ENCODE measurements around the gene EIF1AY.

The EIF1AY gene

GRCh38 chrY:20571306-20571705 lies 4.3 kb upstream of the EIF1AY start:
- Histone ChIP-seq H4K8ac (ENCODE audit: low read depth, low read length) (no peak overlapping the region), H3K4me2 (ENCODE audit: low read length) (no peak overlapping the region), H3K4ac (ENCODE audit: low read depth, low read length) (no peak overlapping the region), H2BK5ac (ENCODE audit: low read length) (no peak overlapping the region), H4K5ac (ENCODE audit: low read length) (no peak overlapping the region), H2BK15ac (replicated peaks; ENCODE audit: low read depth) (no peak overlapping the region), H2AK5ac (ENCODE audit: low read length) (no peak overlapping the region), H3K4me3 (ENCODE audit: low read length) (no peak overlapping the region), H3K23ac (ENCODE audit: low read length) (no peak overlapping the region), H3K79me1 (ENCODE audit: low read length) (no peaks in the 10 kb centered on the region), H3K79me2 (ENCODE audit: control insufficient read depth, insufficient read depth, low read length) (no peaks in the 10 kb centered on the region), H3K18ac (ENCODE audit: low read length) (no peak overlapping the region), H3K9ac (ENCODE audit: low read length) (no peak overlapping the region), H3K27ac (ENCODE audit: low read depth, low read length) (no peak overlapping the region), H3K56ac (ENCODE audit: low read length) (no peak overlapping the region), H2BK120ac (ENCODE audit: low read depth, low read length) (no peak overlapping the region), H3K4me1 (ENCODE audit: control insufficient read depth, low read depth, low read length) (no peaks in the 10 kb centered on the region), H3K27me3 (ENCODE audit: insufficient read depth, low read length, poor library complexity) (no peaks in the 10 kb centered on the region), H3K36me3 (ENCODE audit: control insufficient read depth, insufficient read depth, low read length) (no peaks in the 10 kb centered on the region)
- no peak for DNase-seq
- WGBS (ENCODE audit: extremely low coverage, insufficient coverage, low lambda C conversion rate), result no CpG with 5 or more reads among the region's 3 CpGs

- no peak overlapping the region for H2BK15ac ChIP-seq (replicated peaks; ENCODE audit: low read depth)
- no peak overlapping the region for H2BK5ac ChIP-seq (ENCODE audit: low read length)
- H3K27ac ChIP-seq (ENCODE audit: low read depth, low read length), result no peak overlapping the region
- no peaks in the 10 kb centered on the region for H3K79me2 ChIP-seq (ENCODE audit: control insufficient read depth, insufficient read depth, low read length)
- no peak overlapping the region for H3K23ac ChIP-seq (ENCODE audit: low read length)
- no peak overlapping the region for H4K8ac ChIP-seq (ENCODE audit: low read depth, low read length)
- H3K4me1 ChIP-seq (ENCODE audit: control insufficient read depth, low read depth, low read length), result no peaks in the 10 kb centered on the region
- H3K27me3 ChIP-seq (ENCODE audit: insufficient read depth, low read length, poor library complexity), result no peaks in the 10 kb centered on the region
- H2AK5ac ChIP-seq (ENCODE audit: low read length), result no peak overlapping the region
- no peaks in the 10 kb centered on the region for H3K79me1 ChIP-seq (ENCODE audit: low read length)
- H4K5ac ChIP-seq (ENCODE audit: low read length), result no peak overlapping the region
- peak overlapping the region; percentile 54 for H3K4me3 ChIP-seq (ENCODE audit: low read length)
- no peak overlapping the region for H3K18ac ChIP-seq (ENCODE audit: low read length)
- DNase-seq, result no peak
- no peak overlapping the region for H2BK120ac ChIP-seq (ENCODE audit: low read depth, low read length)
- H3K4me2 ChIP-seq (ENCODE audit: low read length), result no peak overlapping the region
- no peaks in the 10 kb centered on the region for H3K36me3 ChIP-seq (ENCODE audit: control insufficient read depth, insufficient read depth, low read length)
- H3K9ac ChIP-seq (ENCODE audit: low read length), result peak overlapping the region; percentile 72
- H3K4ac ChIP-seq (ENCODE audit: low read depth, low read length), result no peak overlapping the region
- H3K56ac ChIP-seq (ENCODE audit: low read length), result peak overlapping the region; percentile 10
- no CpG with 5 or more reads among the region's 5 CpGs for whole genome bisulfite sequencing (ENCODE audit: extremely low coverage, insufficient coverage, low lambda C conversion rate)
Observed at GRCh38 chrY:20576506-20576905, 930 bp downstream of the EIF1AY start.

GRCh38 chrY:20578206-20578605 lies 2.6 kb downstream of the EIF1AY start:
- Histone ChIP-seq H2BK5ac (ENCODE audit: low read length) (no peak overlapping the region), H2AK5ac (ENCODE audit: low read length) (no peak overlapping the region), H3K18ac (ENCODE audit: low read length) (no peak overlapping the region), H3K79me1 (ENCODE audit: low read length) (no peaks in the 10 kb centered on the region), H3K27ac (ENCODE audit: low read depth, low read length) (no peak overlapping the region), H3K56ac (ENCODE audit: low read length) (no peak overlapping the region), H3K27me3 (ENCODE audit: insufficient read depth, low read length, poor library complexity) (no peaks in the 10 kb centered on the region), H3K23ac (ENCODE audit: low read length) (no peak overlapping the region), H3K4me2 (ENCODE audit: low read length) (no peak overlapping the region), H3K36me3 (ENCODE audit: control insufficient read depth, insufficient read depth, low read length) (no peaks in the 10 kb centered on the region), H3K79me2 (ENCODE audit: control insufficient read depth, insufficient read depth, low read length) (no peaks in the 10 kb centered on the region), H3K4me3 (ENCODE audit: low read length) (no peak overlapping the region), H3K9ac (ENCODE audit: low read length) (no peak overlapping the region), H2BK120ac (ENCODE audit: low read depth, low read length) (no peak overlapping the region), H3K4me1 (ENCODE audit: control insufficient read depth, low read depth, low read length) (no peaks in the 10 kb centered on the region), H4K5ac (ENCODE audit: low read length) (no peak overlapping the region), H4K8ac (ENCODE audit: low read depth, low read length) (no peak overlapping the region), H2BK15ac (replicated peaks; ENCODE audit: low read depth) (no peak overlapping the region), H3K4ac (ENCODE audit: low read depth, low read length) (no peak overlapping the region)
- DNase-seq, result no peak
- no CpG with 5 or more reads among the region's 3 CpGs for WGBS (ENCODE audit: extremely low coverage, insufficient coverage, low lambda C conversion rate)

- WGBS (ENCODE audit: extremely low coverage, insufficient coverage, low lambda C conversion rate), result no CpG with 5 or more reads among the region's 3 CpGs
- no peak overlapping the region for H2BK15ac ChIP-seq (replicated peaks; ENCODE audit: low read depth)
Observed at GRCh38 chrY:20581687-20582086, 6.1 kb downstream of the EIF1AY start.

GRCh38 chrY:20586161-20586560 lies 10.6 kb downstream of the EIF1AY start:
- H3K18ac ChIP-seq (ENCODE audit: low read length), result no peak overlapping the region
- no peaks in the 10 kb centered on the region for H3K79me2 ChIP-seq (ENCODE audit: control insufficient read depth, insufficient read depth, low read length)
- no peak overlapping the region for H3K4ac ChIP-seq (ENCODE audit: low read depth, low read length)
- WGBS (ENCODE audit: extremely low coverage, insufficient coverage, low lambda C conversion rate), result no CpG with 5 or more reads among the region's 4 CpGs
- no peak overlapping the region for H3K56ac ChIP-seq (ENCODE audit: low read length)
- no peak overlapping the region for H2BK15ac ChIP-seq (replicated peaks; ENCODE audit: low read depth)
- H3K9ac ChIP-seq (ENCODE audit: low read length), result no peak overlapping the region
- no peak for DNase-seq
- no peak overlapping the region for H2BK120ac ChIP-seq (ENCODE audit: low read depth, low read length)
- H3K27ac ChIP-seq (ENCODE audit: low read depth, low read length), result no peak overlapping the region
- H3K27me3 ChIP-seq (ENCODE audit: insufficient read depth, low read length, poor library complexity), result no peaks in the 10 kb centered on the region
- H3K23ac ChIP-seq (ENCODE audit: low read length), result no peak overlapping the region
- no peak overlapping the region for H3K4me3 ChIP-seq (ENCODE audit: low read length)
- no peak overlapping the region for H3K4me2 ChIP-seq (ENCODE audit: low read length)
- H2BK5ac ChIP-seq (ENCODE audit: low read length), result no peak overlapping the region
- no peak overlapping the region for H2AK5ac ChIP-seq (ENCODE audit: low read length)
- no peak overlapping the region for H4K8ac ChIP-seq (ENCODE audit: low read depth, low read length)
- no peak overlapping the region for H4K5ac ChIP-seq (ENCODE audit: low read length)
- no peaks in the 10 kb centered on the region for H3K4me1 ChIP-seq (ENCODE audit: control insufficient read depth, low read depth, low read length)
- no peaks in the 10 kb centered on the region for H3K36me3 ChIP-seq (ENCODE audit: control insufficient read depth, insufficient read depth, low read length)
- H3K79me1 ChIP-seq (ENCODE audit: low read length), result no peaks in the 10 kb centered on the region

More at GRCh38 chrY:20581687-20582086, 6.1 kb downstream of the EIF1AY start:
- H3K79me2 ChIP-seq (ENCODE audit: control insufficient read depth, insufficient read depth, low read length), result no peaks in the 10 kb centered on the region
- H3K9ac ChIP-seq (ENCODE audit: low read length), result no peak overlapping the region
- no peak overlapping the region for H4K8ac ChIP-seq (ENCODE audit: low read depth, low read length)
- no peak overlapping the region for H3K27ac ChIP-seq (ENCODE audit: low read depth, low read length)
- no peak overlapping the region for H3K4me3 ChIP-seq (ENCODE audit: low read length)
- no peaks in the 10 kb centered on the region for H3K36me3 ChIP-seq (ENCODE audit: control insufficient read depth, insufficient read depth, low read length)
- no peak overlapping the region for H3K18ac ChIP-seq (ENCODE audit: low read length)
- H3K4me1 ChIP-seq (ENCODE audit: control insufficient read depth, low read depth, low read length), result no peaks in the 10 kb centered on the region
- H3K27me3 ChIP-seq (ENCODE audit: insufficient read depth, low read length, poor library complexity), result no peaks in the 10 kb centered on the region
- no peak overlapping the region for H2AK5ac ChIP-seq (ENCODE audit: low read length)
- no peak overlapping the region for H2BK120ac ChIP-seq (ENCODE audit: low read depth, low read length)
- H3K79me1 ChIP-seq (ENCODE audit: low read length), result no peaks in the 10 kb centered on the region
- no peak overlapping the region for H3K56ac ChIP-seq (ENCODE audit: low read length)
- no peak overlapping the region for H3K4ac ChIP-seq (ENCODE audit: low read depth, low read length)
- H3K23ac ChIP-seq (ENCODE audit: low read length), result no peak overlapping the region
- H3K4me2 ChIP-seq (ENCODE audit: low read length), result no peak overlapping the region
- DNase-seq, result no peak
- H2BK5ac ChIP-seq (ENCODE audit: low read length), result no peak overlapping the region
- no peak overlapping the region for H4K5ac ChIP-seq (ENCODE audit: low read length)
